HG03442 (cell line): ENCODE measurements around the gene ARFGAP1.

ENCODE experiments used
- ATAC-seq: cut with Tn5 transposase; IDR thresholded peaks from one replicate; pipeline ENCODE4 v1.9.1; 2021; ENCODE audit warnings: mild to moderate bottlenecking, moderate library complexity; ENCODE audit not compliant: unreplicated experiment

ARFGAP1 gene

GRCh38 chr20:63317601-63318291 is 45.1 kb downstream of the ARFGAP1 start:
- ATAC-seq: no peak

- ATAC-seq: no peak
These were observed 46.0 kb downstream of the ARFGAP1 start for GRCh38 chr20:63318391-63319163.

- ATAC-seq: no peak
These were observed 46.8 kb downstream of the ARFGAP1 start for GRCh38 chr20:63319164-63320040.

GRCh38 chr20:63320041-63320511 is 47.5 kb downstream of the ARFGAP1 start:
- no peak for ATAC-seq

- ATAC-seq: no peak
These were observed 48.1 kb downstream of the ARFGAP1 start for GRCh38 chr20:63320616-63321147.

GRCh38 chr20:63321148-63321831 is 48.7 kb downstream of the ARFGAP1 start:
- no peak for ATAC-seq

- ATAC-seq: no peak
These were observed 49.7 kb downstream of the ARFGAP1 start for GRCh38 chr20:63322146-63322932.

GRCh38 chr20:63322933-63323273 is 50.3 kb downstream of the ARFGAP1 start:
- ATAC-seq: no peak

- no peak for ATAC-seq
These were observed 50.9 kb downstream of the ARFGAP1 start for GRCh38 chr20:63323357-63323981.

- no peak for ATAC-seq
These were observed 52.4 kb downstream of the ARFGAP1 start for GRCh38 chr20:63325021-63325471.

- no peak for ATAC-seq
These were observed 53.1 kb downstream of the ARFGAP1 start for GRCh38 chr20:63325554-63326313.

GRCh38 chr20:63326314-63327230 is 54.0 kb downstream of the ARFGAP1 start:
- no peak for ATAC-seq

GRCh38 chr20:63327231-63327745 is 54.7 kb downstream of the ARFGAP1 start:
- no peak for ATAC-seq

- no peak for ATAC-seq
These were observed 55.5 kb downstream of the ARFGAP1 start for GRCh38 chr20:63328026-63328700.

- ATAC-seq: no peak
These were observed 56.2 kb downstream of the ARFGAP1 start for GRCh38 chr20:63328718-63329275.

- ATAC-seq: no peak
These were observed 56.9 kb downstream of the ARFGAP1 start for GRCh38 chr20:63329331-63330083.
